IPS-11a (cell line): ENCODE data around the gene PCDHA9.
"Not testable (repeated sequence)": the region's sequence is repeated elsewhere in the genome, so short reads cannot be mapped to it uniquely, and the experiment has no call there.

Experiments
- H3K4me3 ChIP-seq: one replicate; pipeline ENCODE4 v1.5.1; 2013; ENCODE audit warnings: low read depth, low read length, control low read depth

The PCDHA9 gene, protein sequence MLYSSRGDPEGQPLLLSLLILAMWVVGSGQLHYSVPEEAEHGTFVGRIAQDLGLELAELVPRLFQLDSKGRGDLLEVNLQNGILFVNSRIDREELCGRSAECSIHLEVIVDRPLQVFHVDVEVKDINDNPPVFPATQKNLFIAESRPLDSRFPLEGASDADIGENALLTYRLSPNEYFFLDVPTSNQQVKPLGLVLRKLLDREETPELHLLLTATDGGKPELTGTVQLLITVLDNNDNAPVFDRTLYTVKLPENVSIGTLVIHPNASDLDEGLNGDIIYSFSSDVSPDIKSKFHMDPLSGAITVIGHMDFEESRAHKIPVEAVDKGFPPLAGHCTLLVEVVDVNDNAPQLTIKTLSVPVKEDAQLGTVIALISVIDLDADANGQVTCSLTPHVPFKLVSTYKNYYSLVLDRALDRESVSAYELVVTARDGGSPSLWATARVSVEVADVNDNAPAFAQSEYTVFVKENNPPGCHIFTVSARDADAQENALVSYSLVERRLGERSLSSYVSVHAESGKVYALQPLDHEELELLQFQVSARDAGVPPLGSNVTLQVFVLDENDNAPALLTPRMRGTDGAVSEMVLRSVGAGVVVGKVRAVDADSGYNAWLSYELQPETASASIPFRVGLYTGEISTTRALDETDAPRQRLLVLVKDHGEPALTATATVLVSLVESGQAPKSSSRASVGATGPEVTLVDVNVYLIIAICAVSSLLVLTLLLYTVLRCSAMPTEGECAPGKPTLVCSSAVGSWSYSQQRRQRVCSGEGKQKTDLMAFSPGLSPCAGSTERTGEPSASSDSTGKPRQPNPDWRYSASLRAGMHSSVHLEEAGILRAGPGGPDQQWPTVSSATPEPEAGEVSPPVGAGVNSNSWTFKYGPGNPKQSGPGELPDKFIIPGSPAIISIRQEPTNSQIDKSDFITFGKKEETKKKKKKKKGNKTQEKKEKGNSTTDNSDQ

GRCh38 chr5:140848139-140849102, at the start of gene PCDHA9:
PCDHA9 (plus strand) TSS chr5:140848382; CDS start chr5:140848496, 114 bp downstream.
- peak within 1 kb of the TSS; percentile 14 for H3K4me3 ChIP-seq

- peak within 1 kb of the TSS; percentile 20 for H3K4me3 ChIP-seq
Measured at GRCh38 chr5:140800816-140801493, 47.2 kb upstream of the PCDHA9 start, which contains the start of gene PCDHA3. PCDHA3 (plus strand) TSS chr5:140801057.

- H3K4me3 ChIP-seq, result no peak overlapping the region
Measured at GRCh38 chr5:140801494-140801841, 46.7 kb upstream of the PCDHA9 start.

GRCh38 chr5:140802381-140802780, 45.8 kb upstream of the PCDHA9 start:
- not testable (repeated sequence) for H3K4me3 ChIP-seq

DNA sequence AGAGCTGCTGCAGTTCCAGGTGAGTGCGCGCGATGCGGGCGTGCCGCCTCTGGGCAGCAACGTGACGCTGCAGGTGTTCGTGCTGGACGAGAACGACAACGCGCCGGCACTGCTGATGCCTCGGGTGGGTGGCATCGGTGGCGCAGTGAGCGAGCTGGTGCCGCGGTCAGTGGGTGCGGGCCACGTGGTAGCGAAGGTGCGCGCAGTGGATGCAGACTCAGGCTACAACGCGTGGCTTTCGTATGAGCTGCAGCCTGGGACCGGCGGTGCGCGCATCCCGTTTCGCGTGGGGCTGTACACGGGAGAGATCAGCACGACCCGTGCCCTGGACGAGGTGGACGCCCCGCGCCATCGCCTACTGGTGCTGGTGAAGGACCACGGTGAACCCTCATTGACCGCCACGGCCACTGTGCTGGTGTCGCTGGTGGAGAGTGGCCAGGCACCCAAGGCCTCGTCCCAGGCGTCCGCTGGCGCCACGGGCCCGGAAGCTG, 45.4 kb upstream of the PCDHA9 start:
- H3K4me3 ChIP-seq, result no peak overlapping the region

GRCh38 chr5:140806834-140807775, 41.1 kb upstream of the PCDHA9 start, which contains the start of gene PCDHA4:
PCDHA4 (plus strand) TSS chr5:140807068.
- peak within 1 kb of the TSS; percentile 78 for H3K4me3 ChIP-seq

DNA sequence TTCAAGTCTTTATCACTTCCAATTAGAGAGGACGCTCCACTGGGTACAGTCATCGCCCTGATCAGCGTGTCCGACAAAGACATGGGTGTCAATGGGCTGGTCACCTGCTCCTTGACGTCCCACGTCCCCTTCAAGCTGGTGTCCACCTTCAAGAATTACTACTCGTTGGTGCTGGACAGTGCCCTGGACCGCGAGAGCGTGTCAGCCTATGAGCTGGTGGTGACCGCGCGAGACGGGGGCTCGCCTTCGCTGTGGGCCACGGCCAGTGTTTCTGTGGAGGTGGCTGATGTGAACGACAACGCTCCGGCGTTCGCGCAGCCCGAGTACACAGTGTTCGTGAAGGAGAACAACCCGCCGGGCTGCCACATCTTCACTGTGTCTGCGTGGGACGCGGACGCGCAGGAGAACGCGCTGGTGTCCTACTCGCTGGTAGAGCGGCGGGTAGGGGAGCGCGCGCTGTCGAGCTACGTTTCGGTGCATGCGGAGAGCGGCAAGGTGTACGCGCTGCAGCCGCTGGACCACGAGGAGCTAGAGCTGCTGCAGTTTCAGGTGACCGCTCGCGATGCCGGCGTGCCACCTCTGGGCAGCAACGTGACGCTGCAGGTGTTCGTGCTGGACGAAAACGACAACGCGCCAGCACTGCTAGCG, 39.8 kb upstream of the PCDHA9 start:
- not testable (repeated sequence) for H3K4me3 ChIP-seq

GRCh38 chr5:140808889-140809291, 39.3 kb upstream of the PCDHA9 start:
- H3K4me3 ChIP-seq, result no peak overlapping the region

GRCh38 chr5:140821375-140822280, 26.6 kb upstream of the PCDHA9 start, which contains the start of gene PCDHA5:
PCDHA5 (plus strand) TSS chr5:140821613.
- peak within 1 kb of the TSS; percentile 18 for H3K4me3 ChIP-seq

DNA sequence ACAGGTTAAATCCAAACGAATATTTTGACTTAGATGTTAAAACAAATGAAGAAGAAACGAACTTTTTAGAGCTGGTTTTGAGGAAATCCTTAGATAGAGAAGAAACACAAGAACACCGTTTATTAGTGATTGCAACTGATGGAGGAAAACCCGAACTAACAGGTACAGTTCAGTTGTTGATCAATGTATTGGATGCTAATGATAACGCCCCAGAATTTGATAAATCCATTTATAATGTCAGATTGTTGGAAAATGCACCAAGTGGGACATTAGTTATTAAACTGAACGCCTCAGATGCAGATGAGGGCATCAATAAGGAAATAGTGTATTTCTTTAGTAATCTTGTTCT, 25.9 kb upstream of the PCDHA9 start:
- no peak overlapping the region for H3K4me3 ChIP-seq

- not testable (repeated sequence) for H3K4me3 ChIP-seq
Measured at GRCh38 chr5:140822969-140823368, 25.2 kb upstream of the PCDHA9 start.

- H3K4me3 ChIP-seq, result no peak overlapping the region
Measured at GRCh38 chr5:140823475-140823874, 24.7 kb upstream of the PCDHA9 start.

GRCh38 chr5:140827704-140828361, 20.3 kb upstream of the PCDHA9 start, which contains the start of gene PCDHA6:
PCDHA6 (plus strand) TSS chr5:140827960; CDS start chr5:140828092, 132 bp downstream.
- peak within 1 kb of the TSS; percentile 46 for H3K4me3 ChIP-seq

GRCh38 chr5:140828362-140828737, 19.8 kb upstream of the PCDHA9 start:
- peak overlapping the region; percentile 46 for H3K4me3 ChIP-seq

DNA sequence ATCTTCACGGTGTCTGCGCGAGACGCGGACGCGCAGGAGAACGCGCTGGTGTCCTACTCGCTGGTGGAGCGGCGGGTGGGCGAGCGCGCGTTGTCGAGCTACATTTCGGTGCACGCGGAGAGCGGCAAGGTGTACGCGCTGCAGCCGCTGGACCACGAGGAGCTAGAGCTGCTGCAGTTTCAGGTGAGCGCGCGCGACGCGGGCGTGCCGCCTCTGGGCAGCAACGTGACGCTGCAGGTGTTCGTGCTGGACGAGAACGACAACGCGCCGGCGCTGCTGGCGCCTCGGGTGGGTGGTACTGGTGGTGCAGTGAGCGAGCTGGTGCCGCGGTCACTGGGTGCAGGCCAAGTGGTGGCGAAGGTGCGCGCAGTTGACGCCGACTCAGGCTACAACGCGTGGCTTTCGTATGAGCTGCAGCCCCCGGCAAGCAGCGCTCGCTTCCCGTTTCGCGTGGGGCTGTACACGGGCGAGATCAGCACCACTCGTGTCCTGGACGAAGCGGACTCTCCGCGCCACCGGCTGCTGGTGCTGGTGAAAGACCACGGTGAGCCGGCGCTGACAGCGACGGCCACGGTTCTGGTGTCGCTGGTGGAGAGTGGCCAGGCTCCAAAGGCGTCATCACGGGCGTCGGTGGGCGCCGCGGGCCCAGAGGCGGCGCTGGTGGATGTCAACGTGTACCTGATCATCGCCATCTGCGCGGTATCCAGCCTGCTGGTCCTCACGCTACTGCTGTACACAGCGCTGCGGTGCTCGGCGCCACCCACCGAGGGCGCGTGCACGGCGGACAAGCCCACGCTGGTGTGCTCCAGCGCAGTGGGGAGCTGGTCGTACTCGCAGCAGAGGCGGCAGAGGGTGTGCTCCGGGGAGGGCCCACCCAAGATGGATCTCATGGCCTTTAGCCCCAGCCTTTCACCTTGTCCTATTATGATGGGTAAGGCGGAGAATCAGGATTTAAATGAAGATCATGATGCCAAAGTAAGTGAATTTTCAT, 18.4 kb upstream of the PCDHA9 start:
- not testable (repeated sequence) for H3K4me3 ChIP-seq
